Esophagus muscularis mucosa (tissue), 4 donors: Measurements from ENCODE around the gene E2F4. TPM values are rescaled to one million over a fixed set of nuclear protein-coding genes. Genes with fewer than 3 reads are reported as not detected.

Experiments used
- DNase-seq: peaks from one replicate; pipeline ENCODE4 v3.0.0-alpha.2; 2017; ENCODE audit errors: extremely low spot score
- H3K27ac ChIP-seq, 4 donors: fragments of 200-600 bp; sonication (generic); replicated peaks in 1 of 4; 1 replicate in 3 of 4; 2 replicates in 1 of 4; pipeline ENCODE4 v1.5.1; 2016 to 2019; ENCODE audit warnings: mild to moderate bottlenecking in 1 of 4
- H3K27me3 ChIP-seq, 4 donors: fragments of 200-600 bp; sonication (generic); one replicate each; pipeline versions ENCODE4 v1.5.1 to v1.6.0; 2016 to 2019
- H3K36me3 ChIP-seq, 4 donors: fragments of 200-600 bp; sonication (generic); one replicate each; pipeline ENCODE4 v1.5.1; 2016 to 2019
- H3K4me1 ChIP-seq, 4 donors: fragments of 200-600 bp; sonication (generic); one replicate each; pipeline ENCODE4 v1.5.1; 2016 to 2019
- H3K4me3 ChIP-seq, 4 donors: fragments of 200-600 bp; sonication (generic); 1 replicate in 2 of 4; 2 replicates in 2 of 4; pipeline ENCODE4 v1.5.1; 2016 to 2019; ENCODE audit warnings: mild to moderate bottlenecking in 4 of 4, moderate library complexity in 1 of 4
- H3K9me3 ChIP-seq, 4 donors: fragments of 200-600 bp; sonication (generic); 1 replicate in 3 of 4; 2 replicates in 1 of 4; pipeline ENCODE4 v1.5.1; 2016 to 2019
- EP300 ChIP-seq: sonication (generic); formaldehyde crosslinking; IDR thresholded peaks from one replicate; pipeline ENCODE4 v1.6.1; 2017; ENCODE audit warnings: antibody characterized with exemption
- POLR2A ChIP-seq: fragments of 450-650 bp; IDR thresholded peaks from one replicate; pipeline ENCODE4 v1.6.1; 2017; ENCODE audit warnings: antibody characterized with exemption, moderate library complexity, mild to moderate bottlenecking, low read depth
- POLR2AphosphoS5 ChIP-seq, 2 donors: sonication (generic); formaldehyde crosslinking; IDR thresholded peaks; one replicate each; pipeline ENCODE4 v1.6.1; 2017; ENCODE audit warnings: antibody characterized with exemption in 2 of 2
- WGBS: methylation state at CpG from one replicate; pipeline ENCODE4 v1.1.5; 2018; 5-methylcytosine and 5-hydroxymethylcytosine counted together
- intact Hi-C: fragments of 100-400 bp; cut with DNase I; formaldehyde crosslinking; loops from one replicate; pipeline ENCODE4 v1.15.1; 2023
- total RNA-seq, 4 donors: library from RNA; depleted of rRNA; stranded (reverse); fragments of >200 nt; gene quantifications; one replicate each; pipeline versions ENCODE4 v1.1.0 to v1.2.1, GENCODE V29; 2016
- TF ChIP-seq, protein P1 (sequence below), 3 experiments: fragments of 200-600 bp in 2 of 3; fragments of 450-650 bp in 1 of 3; sonication (generic) in 2 of 3; IDR thresholded peaks; one replicate each; pipeline ENCODE4 v1.5.1; 2017 to 2019; ENCODE audit warnings: antibody characterized with exemption in 3 of 3, mild to moderate bottlenecking in 2 of 3, moderate library complexity in 1 of 3

E2F4 gene
- total RNA-seq, 4 donors from 2014 or later: 54.8 to 96.9 (median 93.1) TPM

DNA sequence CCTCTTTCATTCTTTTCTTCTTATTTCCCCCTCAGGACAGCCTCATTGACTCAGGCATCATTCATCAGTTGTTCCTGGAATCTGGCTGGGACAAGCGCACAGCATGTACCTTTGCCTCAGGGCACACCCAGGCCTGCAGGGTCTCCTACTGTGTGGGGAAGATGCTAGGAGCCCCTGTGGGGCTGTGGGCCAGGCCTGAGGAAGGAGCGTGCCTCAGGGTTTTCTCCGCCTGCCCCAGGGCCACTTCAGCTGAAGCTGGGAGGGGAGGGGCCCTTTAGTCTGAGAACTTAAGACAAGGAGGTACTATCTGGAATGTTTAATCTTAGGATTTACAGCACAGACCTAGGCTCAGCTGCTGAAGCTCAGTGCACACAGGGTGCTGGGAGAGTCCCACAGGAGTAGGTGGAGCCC lies 14.9 kb downstream of the E2F4 start:
- Histone ChIP-seq H3K27me3 (no peaks in the 10 kb centered on the region), H3K36me3 (peaks cover 7 to 59% (median 32%) of the 10 kb centered on the region in 4 donors), H3K9me3 (no peaks in the 10 kb centered on the region), H3K4me1 (no peaks in the 10 kb centered on the region), H3K27ac (no peak overlapping the region), H3K4me3 (no peak overlapping the region)
- 90% methylated on average over 3 of the region's 3 CpGs for WGBS
- DNase-seq: no peak
- TF ChIP-seq EP300: no peak
- no peak for TF ChIP-seq POLR2AphosphoS5 (IDR thresholded peaks at IDR 0.05)
- TF ChIP-seq POLR2A: no peak
- TF ChIP-seq, protein P1, sequence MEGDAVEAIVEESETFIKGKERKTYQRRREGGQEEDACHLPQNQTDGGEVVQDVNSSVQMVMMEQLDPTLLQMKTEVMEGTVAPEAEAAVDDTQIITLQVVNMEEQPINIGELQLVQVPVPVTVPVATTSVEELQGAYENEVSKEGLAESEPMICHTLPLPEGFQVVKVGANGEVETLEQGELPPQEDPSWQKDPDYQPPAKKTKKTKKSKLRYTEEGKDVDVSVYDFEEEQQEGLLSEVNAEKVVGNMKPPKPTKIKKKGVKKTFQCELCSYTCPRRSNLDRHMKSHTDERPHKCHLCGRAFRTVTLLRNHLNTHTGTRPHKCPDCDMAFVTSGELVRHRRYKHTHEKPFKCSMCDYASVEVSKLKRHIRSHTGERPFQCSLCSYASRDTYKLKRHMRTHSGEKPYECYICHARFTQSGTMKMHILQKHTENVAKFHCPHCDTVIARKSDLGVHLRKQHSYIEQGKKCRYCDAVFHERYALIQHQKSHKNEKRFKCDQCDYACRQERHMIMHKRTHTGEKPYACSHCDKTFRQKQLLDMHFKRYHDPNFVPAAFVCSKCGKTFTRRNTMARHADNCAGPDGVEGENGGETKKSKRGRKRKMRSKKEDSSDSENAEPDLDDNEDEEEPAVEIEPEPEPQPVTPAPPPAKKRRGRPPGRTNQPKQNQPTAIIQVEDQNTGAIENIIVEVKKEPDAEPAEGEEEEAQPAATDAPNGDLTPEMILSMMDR (IDR thresholded peaks at IDR 0.05): no peak
- intact Hi-C loops: no loop called here

DNA sequence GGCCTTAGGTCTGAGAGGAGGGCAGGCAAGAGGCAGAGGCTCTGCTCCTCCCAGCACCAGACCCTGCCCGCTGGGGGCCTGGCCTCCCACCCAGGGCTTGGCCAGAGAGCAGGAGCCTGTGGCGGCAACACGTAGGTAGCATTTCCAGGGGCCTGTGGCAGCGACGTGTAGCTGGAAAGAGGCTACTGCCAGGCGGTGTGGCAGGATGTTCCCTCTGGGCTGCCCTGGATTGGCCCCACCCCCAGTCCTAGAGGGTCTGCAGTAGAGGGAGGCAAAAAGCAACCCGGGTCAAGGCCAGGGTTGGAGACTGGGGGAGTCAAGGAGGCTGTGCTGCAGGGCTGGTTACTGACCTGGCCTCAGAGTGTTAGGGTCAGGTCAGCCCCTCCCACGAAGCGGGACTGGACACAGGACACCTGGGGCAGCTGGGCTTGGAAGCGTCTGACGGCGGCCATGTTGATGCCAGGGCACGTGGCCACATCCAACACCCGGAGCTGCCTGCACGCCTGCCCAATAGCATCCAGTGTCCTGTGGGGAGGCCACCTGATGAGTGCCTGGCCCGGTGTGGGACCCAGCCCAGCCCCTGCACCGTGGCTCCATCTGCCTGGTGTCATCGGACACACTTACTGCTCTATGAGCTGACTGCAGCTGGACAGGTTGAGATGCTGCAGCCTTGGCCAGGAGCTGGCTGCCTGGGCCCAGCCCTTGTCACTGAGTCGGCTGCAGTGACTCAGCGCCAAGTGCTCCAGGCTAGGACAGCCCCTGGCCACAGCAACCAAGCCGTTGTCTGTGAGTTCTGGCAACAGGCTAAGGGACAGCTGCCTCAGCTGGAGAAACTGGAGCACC lies 15.5 kb downstream of the E2F4 start:
- Histone ChIP-seq H3K4me1 (no peaks in the 10 kb centered on the region), H3K27ac (no peak overlapping the region), H3K4me3 (no peak overlapping the region), H3K9me3 (no peaks in the 10 kb centered on the region), H3K36me3 (peaks cover 7 to 52% (median 26%) of the 10 kb centered on the region in 4 donors), H3K27me3 (no peaks in the 10 kb centered on the region)
- WGBS: no CpG with 5 or more reads among the region's 21 CpGs
- DNase-seq: no peak
- intact Hi-C loops: no loop called here
- TF ChIP-seq POLR2A: no peak
- TF ChIP-seq EP300: no peak
- no peak for TF ChIP-seq POLR2AphosphoS5 (IDR thresholded peaks at IDR 0.05)
- TF ChIP-seq, protein P1 (IDR thresholded peaks at IDR 0.05): no peak

DNA sequence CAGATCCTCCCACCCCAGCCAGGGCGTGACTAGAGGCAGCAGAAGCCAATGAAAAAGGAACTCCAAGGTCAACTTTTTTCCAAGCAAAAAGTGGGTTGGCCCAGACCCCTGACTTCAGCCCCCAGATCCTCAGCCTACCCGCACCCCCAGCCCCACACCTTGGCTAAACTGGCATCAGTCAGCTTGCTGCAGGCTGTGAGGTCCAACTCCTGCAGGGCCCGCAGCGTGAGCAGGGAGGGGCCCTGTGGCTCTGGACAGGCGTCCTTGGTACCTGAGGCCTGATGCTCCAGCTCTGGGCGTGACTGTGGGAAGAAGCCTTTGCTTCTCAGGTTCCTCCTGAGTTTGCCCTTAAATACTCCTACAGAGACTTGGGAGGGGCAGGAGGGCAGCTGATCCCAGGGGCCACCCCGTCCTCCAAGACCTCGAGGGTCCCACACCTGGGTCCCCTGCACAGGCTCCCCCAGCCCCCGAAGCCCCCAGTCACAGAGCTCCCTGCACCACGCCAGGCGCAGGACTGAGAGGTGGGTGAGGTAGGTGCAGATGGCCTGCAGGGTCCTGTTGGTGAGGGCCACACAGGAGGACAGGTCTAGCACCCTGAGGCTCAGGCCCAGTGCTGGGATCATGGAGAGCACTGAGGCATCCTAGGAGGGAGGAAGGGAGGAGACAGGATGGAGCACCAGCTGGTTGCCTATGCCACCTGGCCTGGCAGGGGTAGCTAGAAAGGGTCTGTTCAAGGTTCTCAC lies 16.4 kb downstream of the E2F4 start:
- intact Hi-C loops: no loop called here
- no peaks in the 10 kb centered on the region for H3K9me3 ChIP-seq
- H3K36me3 ChIP-seq: peaks cover 2 to 44% (median 17%) of the 10 kb centered on the region in 4 donors
- no peak overlapping the region for H3K27ac ChIP-seq
- WGBS: 83% methylated on average over 2 of the region's 11 CpGs
- peaks cover 0 to 3% (median under 1%) of the 10 kb centered on the region in 4 donors for H3K4me1 ChIP-seq
- no peak overlapping the region for H3K4me3 ChIP-seq
- H3K27me3 ChIP-seq: no peaks in the 10 kb centered on the region
- no peak for TF ChIP-seq POLR2AphosphoS5 (IDR thresholded peaks at IDR 0.05)
- TF ChIP-seq, protein P1 (IDR thresholded peaks at IDR 0.05): no peak
- no peak for TF ChIP-seq POLR2A
- TF ChIP-seq EP300: no peak
- no peak for DNase-seq

DNA sequence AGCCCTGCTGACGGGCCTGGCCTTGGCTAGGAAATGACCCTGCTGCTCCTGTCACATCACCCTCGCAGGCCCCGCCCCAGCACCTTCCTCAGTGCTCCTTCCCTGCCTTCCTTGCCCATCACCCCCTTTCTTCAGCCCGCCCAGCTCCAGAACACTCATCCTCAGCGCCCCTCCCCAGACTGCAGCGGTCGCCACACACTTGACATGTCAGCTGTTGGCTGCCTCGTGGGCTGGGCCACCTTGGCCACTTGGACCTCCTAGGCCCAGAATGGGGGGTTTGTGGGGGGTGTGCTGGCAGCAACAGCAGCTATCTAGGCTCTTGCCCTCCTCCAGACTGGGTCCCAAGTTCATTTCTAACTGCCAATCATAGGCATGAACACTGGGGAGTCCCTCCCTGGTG lies 17.6 kb downstream of the E2F4 start:
- WGBS: 97% methylated on average over 6 of the region's 8 CpGs
- Histone ChIP-seq H3K27me3 (no peaks in the 10 kb centered on the region), H3K9me3 (no peaks in the 10 kb centered on the region), H3K27ac (no peak overlapping the region), H3K4me3 (no peak overlapping the region), H3K36me3 (peaks cover 0 to 33% (median 6%) of the 10 kb centered on the region in 4 donors), H3K4me1 (peaks cover 0 to 6% (median 3%) of the 10 kb centered on the region in 4 donors)
- TF ChIP-seq, protein P1 (IDR thresholded peaks at IDR 0.05): no peak
- no peak for TF ChIP-seq POLR2A
- no peak for TF ChIP-seq EP300
- TF ChIP-seq POLR2AphosphoS5 (IDR thresholded peaks at IDR 0.05): no peak
- no peak for DNase-seq
- intact Hi-C loops: no loop called here
